Fibroblast of skin of right quadriceps (primary cell): ENCODE measurements around the gene SLC30A4.

Source experiments
- DNase-seq: peaks from one replicate; pipeline ENCODE4 v3.0.0-alpha.2; 2013

Gene SLC30A4, protein sequence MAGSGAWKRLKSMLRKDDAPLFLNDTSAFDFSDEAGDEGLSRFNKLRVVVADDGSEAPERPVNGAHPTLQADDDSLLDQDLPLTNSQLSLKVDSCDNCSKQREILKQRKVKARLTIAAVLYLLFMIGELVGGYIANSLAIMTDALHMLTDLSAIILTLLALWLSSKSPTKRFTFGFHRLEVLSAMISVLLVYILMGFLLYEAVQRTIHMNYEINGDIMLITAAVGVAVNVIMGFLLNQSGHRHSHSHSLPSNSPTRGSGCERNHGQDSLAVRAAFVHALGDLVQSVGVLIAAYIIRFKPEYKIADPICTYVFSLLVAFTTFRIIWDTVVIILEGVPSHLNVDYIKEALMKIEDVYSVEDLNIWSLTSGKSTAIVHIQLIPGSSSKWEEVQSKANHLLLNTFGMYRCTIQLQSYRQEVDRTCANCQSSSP

DNA sequence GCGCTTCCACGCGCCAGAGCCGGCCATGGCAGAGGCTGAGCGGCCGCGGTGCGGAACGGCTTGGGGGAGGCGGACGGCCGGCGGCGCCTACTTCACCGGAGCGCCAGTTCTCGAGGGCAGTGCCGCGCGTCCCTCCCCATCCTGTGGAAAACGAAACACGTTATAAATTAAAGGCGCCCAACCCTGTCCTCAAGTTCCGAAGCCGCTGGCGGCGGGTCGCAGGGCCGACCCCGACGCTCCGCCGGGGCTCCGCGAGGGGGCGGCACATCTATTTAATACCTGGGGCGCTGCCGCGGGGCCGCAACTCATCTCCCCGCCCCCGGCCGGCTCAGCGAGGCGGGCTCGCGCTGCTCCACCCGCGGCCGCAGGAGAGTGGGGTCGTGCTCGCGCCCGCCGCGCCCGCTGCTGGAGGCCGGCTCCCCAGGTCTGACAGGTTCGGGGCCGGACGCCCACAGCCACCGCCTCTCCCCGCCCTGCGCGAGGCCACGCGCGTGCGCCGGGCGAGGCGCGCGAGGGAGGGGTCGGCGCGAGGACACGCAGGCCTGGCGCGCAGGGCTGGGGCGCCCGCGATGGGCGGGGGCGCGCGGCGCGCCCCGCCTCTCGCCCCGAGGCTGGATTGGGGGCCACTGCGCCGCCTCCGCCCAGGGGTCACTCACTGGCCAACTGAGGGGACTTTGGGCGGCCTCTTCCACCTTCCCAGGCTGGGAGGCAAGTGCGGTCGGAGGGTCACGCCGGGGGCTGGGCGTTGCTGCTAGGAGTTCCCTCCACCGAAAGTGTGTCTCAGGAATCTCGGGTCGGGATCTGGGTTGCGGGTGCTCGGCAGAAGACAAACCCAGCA is at the start of gene SLC30A4:
SLC30A4 (minus strand) TSS at position 428 of the 838 bp plus-strand sequence; CDS start at position 27, 401 bp downstream.
- peak; percentile 45 for DNase-seq

DNA sequence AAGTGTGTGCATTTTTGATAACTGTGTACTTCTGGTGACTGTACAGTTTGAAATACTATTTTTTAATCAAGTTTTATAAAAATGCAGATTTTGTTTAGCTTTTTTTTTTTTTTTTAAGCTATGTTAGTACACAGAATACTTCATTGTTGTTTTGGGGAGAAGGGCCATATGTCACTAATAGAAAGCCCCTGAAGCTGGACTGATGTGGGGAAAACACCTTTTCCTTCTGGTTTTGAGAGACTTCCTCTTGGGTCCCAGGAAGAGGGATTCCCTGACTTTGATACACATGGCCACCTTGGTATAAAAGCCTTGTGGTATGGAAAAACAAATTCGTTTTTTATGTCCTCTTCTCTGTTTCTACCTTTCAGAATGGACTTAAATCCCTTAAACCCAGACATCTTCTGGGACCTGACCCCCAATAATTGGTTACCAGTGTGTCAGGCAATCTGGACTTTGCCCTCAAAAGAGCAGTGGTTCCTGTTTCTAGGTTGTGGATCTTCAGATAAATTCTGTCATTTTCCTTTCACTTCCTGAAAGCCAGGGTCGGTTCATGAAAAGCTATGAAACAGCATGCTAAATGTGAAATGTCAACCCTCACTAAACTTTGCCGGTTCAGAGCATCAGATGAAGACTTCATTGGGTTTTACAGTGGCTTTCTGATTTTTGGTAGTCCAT is 33.5 kb upstream of the SLC30A4 start:
- no peak for DNase-seq

DNA sequence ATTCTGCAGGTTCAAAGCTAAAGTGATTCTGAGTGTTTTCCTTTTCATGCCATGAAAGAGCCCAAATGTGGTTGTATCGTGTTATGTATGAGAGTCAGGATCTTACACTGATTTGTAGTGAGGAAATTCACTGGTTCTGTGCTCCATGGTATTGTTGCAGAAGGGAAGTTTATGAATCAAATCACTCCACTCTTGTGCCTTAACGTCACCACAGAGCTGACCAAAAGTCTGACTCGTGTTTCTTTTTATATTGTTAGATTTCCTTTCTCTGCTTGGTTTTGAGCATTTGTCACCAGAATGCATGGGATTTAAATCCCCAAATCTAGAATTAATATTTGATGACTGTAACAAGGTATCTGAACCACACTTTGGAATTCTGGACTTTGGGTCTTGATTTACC is 29.1 kb upstream of the SLC30A4 start:
- peak; percentile 30 for DNase-seq

DNA sequence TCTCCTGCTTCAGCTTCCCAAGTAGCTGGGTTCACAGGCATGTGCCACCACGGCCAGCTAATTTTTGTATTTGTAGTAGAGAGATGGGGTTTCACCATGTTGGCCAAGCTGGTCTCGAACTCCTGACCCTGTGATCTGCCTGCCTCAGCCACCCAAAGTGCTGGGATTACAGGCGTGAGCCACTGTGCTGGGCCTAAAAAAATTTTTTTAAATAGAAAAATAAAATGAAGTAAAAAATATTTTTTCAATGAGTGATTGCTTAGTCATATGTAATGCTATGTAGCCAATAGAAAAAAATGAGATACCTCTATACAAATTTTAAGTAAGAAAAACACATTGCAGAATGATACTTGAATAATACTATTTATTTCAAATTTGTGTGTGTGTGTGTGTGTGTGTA is 27.9 kb upstream of the SLC30A4 start:
- peak; percentile 52 for DNase-seq

DNA sequence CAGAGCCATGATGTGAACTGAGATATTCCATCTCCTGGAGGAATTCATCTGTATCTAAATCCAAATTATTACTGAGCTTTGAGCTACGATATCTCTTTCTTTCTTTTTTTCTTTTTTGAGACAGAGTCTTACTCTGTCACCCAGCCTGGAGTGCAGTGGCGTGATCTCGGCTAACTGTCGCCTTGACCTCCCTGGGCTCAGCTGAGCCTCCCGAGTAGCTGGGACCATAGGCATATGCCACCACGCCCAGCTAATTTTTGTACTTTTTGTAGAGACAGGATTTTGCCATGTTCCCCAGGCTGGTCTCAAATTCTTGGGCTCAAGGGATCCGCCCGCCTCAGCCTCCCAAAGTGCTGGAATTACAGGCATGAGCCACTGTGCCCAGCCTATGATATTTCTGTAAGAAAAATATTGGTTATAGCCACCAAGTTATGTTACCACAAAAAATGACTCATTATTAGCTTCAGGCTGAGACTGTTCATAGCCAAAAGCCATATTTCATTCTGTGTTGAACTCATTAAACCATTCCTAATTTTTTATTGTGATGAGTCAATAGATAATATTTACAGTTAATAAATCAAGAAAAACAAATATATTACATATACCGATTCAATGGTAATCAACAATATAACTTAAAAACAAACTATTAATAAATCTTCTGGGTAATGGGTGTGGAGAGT is 27.1 kb upstream of the SLC30A4 start:
- peak; percentile 80 for DNase-seq

DNA sequence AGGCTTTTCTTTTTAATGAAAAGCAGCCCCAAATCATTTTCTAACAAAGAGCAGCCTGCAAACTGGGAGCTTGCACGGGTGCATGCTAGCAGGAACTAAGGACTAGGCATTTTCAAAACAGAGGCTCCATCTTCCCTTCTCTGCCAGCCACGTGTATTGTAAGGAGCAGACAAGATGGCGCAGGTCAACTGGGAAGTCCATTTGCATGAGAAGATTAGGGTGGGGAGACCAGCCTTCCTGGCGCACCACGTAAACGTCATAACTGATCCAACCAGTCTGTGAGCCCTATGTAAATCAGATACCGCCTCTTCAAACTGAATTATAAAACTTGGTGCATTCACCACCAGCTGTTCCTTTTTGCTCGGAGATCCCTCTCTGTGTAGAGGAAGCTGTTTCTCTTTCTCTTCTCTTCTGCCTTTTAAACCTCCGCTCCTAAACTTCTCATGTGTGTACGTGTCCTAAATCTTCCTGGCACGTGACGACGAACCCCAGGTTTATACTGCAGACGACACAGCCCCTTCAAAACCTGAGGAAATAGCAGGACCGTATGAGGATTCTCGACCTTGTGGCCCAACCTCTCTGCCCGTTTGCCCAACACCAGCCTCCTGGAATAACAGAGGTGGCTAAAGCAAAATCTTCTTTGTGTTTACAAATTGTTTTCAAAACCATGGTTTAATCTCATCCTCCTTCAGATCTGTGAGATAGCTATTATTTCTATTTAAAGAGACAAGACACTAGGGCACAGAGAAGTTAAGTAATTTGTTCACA is 26.4 kb upstream of the SLC30A4 start:
- no peak for DNase-seq

DNA sequence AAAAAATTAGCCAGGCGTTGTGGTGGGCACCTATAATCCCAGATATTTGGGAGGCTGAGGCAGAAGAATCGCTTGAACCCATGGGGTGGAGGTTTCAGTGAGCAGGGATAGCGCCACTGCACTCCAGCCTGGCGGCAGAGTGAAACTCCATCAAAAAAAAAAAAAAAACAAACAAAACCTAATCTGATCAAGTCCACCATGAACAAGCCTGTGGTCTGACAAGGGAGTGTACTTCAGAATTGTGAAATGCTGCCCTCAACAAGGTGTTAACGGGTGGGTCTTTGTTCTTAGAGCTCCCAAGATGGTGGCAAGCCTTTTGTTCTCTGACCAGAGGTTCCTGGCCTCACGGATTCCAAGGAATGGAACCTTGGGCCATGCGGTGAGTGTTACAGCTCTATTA is 24.2 kb upstream of the SLC30A4 start:
- DNase-seq: no peak

DNA sequence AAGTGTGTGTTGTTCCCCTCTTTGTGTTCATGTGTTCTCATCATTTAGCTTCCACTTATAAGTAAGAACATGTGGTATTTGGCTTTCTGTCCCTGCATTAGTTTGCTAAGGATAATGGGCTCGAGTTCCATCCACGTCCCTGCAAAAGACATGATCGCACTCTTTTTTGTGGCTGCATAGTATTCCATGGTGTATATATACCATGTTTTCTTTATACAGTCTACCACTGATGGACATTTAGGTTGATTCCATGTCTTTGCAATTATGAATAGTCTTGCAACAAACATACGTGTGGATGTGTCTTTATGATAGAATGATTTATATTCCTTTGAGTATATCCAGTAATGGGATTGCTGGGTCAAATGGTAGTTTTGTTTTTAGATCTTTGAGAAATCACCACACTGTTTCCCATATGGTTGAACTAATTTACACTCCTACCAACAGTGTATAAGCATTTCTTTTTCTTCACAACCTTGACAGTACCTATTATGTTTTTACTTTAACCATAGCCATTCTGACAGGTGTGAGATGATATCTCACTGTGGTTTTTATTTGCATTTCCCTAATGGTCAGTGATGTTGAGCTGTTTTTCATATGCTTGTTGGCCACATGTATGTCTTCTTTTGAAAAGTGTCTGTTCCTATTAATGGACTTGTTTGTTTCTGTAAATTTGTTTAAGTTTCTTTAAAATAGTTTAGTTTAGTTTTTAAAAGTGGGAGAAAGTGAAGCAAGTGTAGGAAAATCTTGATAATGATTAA is 21.9 kb upstream of the SLC30A4 start:
- DNase-seq: no peak

DNA sequence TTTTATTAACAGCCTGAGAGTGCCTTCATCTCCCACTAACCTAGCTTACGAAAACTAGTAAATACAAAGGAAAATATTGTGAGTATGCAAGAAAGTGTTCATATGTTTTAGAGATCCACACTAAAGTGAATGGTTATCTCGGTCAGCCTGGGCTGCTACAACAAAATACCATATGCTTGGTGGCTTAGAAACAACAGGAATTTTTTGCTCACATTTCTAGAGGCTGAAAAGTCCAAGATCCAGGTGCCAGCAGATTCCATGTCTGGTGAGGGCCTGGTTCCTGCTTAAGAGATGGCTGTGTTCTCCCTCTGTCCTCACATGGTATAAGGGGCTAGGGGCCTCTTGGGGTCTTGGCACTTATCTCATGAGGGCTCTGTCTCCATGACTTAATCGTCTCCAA is 20.5 kb upstream of the SLC30A4 start:
- no peak for DNase-seq

DNA sequence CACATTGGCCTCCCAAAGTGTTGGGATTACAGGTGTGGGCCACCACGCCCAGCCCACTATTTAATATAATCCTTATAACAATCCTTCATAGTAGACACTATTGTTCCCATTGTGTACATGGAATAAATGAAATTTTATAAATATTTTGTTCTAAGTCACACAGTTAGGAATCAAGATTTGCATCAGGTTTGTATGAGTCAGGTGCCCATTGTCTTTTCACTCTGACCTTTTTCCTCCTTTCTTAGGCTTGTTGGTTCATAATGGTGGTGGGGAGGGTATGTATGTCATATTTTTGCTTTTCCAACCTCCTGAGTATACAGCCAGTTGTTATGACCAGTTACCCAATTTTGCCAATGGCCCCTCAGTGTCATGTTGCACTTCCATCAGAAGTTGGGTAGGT is 18.0 kb upstream of the SLC30A4 start:
- no peak for DNase-seq

DNA sequence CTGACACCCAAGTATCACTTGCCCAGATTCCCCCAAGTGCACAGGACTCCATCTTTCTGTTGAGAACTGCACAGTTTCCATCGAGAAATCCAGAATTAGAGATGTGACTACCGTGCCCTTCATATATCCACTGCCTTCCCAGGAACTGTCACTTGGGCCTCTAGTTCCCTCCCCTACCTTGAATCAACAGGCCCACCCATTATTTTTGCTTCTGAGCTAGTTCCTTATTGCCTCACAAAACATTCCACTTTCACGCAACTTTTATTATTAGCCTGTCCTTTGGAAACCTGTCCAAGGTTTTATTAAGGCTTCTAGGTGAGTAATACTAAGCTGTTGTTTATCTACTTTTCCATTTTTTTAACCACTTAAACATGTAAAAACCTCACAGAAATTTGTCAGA is 17.1 kb upstream of the SLC30A4 start:
- DNase-seq: no peak

DNA sequence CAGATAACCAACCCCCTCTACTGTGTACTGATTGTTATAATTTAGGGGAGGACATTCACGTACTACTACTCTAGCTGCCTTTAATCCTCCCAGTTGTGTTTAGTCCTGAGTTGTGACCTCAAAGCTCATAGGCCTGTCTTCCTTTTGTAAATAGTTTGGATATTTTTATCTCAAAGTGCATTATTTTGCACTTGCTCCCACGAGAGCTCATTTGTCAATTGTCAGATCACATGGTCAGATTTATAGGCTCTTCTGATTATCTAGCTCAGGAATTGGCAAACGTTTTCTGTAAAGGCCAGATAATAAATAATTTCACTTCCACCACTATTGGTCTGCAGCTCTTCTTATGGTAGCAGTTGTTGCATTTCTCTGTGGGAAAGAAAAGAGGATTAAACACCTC is 14.4 kb upstream of the SLC30A4 start:
- DNase-seq: no peak

DNA sequence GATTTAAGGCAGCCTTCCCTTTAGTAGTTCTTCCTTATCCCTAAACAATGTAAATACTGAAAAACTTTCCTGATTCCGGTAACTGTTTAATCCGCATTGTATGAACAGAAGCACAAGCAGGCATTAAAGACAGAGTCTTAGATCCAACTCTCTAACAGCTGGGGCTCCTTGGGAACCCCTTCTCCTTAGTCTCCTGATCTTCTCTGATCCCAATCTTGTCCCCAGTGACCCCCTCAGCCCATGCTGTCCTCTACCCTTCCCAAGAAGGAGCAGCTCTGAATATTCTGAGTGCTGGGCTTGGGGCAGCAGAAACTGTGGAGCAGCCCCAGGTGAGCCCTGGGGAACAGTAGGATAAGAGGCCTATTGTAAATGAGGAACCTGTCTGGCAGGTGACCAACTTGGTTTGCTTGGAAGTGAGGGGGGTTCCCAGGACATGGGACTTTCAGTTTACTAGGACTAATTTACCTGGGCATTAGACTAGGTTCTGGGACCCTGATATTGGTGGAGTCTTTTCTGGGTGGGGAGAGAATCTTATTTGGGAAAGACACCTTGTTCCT is 13.0 kb upstream of the SLC30A4 start:
- no peak for DNase-seq

DNA sequence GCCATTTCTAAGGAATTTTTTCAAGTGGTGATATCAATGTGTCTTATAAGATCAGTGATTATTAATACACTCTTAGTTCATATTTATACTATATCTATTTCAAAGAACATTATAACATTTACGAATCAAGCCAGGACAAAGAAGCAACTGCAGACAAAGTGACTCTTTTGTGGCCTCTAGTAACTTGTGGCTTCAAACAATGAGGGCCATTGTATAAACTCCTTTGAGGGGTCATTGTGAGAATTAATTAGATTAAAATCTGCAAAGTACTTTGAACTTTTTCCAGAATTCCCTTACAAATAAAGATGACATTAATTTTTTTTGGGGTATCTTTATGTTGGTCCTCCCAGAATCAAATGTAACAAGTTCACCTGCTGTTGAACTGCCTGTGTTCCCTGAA is 12.3 kb upstream of the SLC30A4 start:
- no peak for DNase-seq

DNA sequence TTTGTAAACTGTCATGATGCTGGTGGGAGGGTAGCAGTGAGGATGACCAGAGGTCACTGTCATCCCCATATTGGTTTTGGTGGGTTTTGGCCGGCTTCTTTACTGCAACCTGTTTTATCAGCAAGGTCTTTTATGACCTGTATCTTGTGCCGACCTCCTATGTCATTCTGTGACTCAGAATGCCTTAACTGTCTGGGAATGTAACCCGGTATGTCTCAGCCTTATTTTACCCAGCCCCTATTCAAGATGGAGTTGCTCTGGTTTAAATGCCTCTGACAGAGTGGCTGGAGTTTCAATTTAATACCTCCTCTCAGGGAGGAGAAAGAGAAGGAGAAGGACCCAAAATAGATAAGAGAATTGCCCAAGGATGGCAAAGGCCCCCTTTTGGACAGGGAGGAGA is 10.3 kb upstream of the SLC30A4 start:
- peak; percentile 18 for DNase-seq

DNA sequence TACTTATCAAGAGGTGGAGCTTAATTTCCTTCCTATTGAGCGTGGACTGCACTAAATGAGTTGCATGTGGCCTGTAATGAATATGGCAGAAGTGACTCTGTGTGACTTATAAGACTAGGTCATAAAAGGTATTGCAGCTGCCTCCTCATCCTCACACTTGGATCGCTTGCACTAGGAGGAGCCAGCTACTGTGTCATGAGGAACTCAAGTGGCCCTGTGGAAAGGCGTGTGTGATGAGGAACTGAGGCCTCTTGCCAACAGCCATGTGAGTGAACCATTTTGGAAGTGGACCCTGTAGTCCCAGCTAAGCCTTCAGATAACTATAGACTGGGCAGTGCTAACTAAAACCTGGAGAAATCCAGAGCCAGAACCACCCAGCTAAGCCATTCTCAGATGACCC is 7.1 kb upstream of the SLC30A4 start:
- no peak for DNase-seq

DNA sequence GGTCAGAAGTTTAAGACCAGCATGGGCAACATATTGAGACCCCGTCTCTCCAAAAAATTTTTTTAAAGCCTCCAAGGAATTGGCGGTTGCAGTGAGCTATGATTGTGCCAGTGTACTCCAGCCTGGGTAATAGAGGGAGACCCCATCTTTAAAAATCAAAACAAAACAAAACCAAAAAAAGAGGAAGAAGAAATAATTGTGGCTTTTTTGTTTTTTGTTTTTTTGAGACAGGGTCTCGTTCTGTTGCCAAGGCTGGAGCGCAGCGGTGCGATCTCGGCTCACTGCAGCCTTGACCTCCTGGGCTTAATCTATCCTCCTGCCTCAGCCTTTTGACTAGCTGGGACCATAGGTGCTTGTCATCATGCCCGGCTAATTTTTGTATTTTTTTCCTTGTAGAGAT is 4.5 kb upstream of the SLC30A4 start:
- no peak for DNase-seq

DNA sequence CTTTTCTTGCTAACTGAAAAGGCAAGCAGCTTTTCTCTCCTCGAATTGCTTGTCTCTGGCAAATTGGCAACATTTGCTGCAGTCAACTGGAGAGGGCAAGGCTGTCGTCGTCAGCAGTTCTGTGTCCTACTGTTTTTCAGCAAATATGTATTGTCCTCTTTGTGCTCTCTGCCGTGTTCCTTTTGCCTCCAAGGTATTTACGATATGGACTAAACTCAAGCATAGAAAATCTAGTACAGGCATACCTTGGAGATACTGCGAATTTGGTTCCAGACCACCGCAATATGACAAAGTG is 558 bp upstream of the SLC30A4 start:
- no peak for DNase-seq

DNA sequence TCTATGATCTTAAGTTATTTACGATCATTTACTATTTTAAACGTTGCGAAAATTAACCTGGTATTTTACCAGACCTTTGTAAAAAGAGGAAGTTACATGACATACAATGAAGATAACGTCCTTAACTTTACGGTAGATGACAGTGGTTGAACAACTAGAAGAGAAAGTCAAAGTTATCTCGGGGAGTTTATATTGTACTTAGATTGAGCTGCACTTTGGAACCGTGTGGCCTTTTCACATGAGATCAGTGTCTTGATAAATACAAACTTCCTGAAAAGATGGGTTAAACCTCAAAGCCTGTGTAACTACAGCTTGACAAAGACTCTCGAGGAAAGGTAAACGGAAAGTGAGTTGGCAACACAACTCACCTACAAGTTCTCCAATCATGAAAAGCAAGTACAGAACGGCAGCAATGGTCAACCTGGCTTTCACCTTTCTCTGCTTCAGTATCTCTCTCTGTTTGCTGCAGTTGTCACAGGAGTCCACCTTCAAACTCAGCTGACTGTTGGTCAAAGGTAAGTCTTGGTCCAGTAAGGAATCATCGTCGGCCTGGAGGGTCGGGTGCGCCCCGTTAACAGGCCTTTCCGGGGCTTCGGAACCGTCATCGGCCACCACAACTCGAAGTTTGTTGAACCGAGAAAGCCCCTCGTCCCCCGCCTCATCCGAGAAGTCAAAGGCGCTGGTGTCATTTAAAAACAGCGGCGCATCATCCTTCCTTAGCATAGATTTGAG is 793 bp downstream of the SLC30A4 start:
- no peak for DNase-seq

DNA sequence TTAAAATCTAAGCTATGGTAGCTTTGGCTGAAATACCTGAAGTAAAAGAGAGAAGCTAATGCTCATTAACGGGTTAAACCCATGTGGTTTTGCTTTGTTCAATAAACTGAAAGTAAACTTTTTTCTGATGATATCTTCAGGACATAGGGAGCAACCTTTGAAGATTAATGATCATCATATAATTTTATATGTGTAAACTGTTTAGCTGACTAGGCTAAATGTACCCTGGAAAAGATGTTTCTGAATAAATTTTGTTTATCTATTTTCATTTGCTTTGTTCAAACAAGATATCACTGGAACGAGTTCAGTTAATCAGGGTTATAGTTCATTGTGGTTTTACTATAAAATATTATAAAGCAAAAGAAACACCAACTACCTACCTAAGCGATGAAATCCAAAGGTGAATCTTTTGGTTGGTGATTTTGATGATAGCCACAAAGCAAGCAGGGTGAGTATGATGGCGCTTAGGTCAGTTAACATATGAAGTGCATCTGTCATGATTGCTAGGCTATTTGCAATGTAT is 11.7 kb downstream of the SLC30A4 start:
- DNase-seq: no peak
